Stimulated activated CD4-positive, alpha-beta T cell treated with anti-CD3 and anti-CD28 coated beads, Interleukin-15, amount 100 ng/mL, for 24 hours (primary cell): Measurements from ENCODE around the gene KCTD19.

ENCODE experiments used
- DNase-seq: peaks from one replicate; pipeline ENCODE4 v3.0.0-alpha.2; 2020

KCTD19 gene

DNA sequence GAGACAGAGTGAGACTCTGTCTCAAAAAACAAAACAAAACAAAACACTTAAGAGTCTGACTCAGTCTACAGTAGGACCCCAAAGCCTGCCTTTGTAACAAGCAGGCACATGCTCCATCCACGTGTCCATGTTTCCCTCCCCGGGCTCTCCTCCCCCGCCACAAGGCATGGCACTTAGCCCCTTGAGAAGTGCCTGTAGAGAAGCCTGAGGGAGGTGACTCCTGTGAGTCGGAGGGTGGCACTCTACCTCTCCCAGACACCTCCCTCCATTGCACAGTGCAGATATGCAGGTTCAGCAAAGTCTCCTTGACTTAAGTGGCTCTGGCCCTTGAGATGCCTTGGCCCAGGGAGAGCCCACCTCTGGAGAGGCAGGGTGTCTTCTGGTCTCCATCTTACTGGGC is 86.0 kb downstream of the KCTD19 start:
- no peak for DNase-seq
